IMR-90 (cell line): ENCODE results near the gene STX7.

Experiments used
- CEBPB ChIP-seq: IDR thresholded peaks from 2 replicates; pipeline ENCODE4 v1.6.1; 2012; ENCODE audit warnings: low read depth, low read length, improper control_type of control experiment
- CHD1 ChIP-seq: IDR thresholded peaks from 2 replicates; pipeline ENCODE4 v1.6.1; 2012; ENCODE audit warnings: low read depth, low read length, improper control_type of control experiment
- FOS ChIP-seq: fragments of 150-350 bp; IDR thresholded peaks from 2 replicates; pipeline ENCODE4 v1.6.1; 2016; ENCODE audit warnings: low read depth, low read length
- NFE2L2 ChIP-seq: fragments of 150-350 bp; IDR thresholded peaks from 2 replicates; pipeline ENCODE4 v1.6.1; 2016; ENCODE audit warnings: low read depth, mild to moderate bottlenecking, low read length
- POLR2A ChIP-seq: IDR thresholded peaks from 2 replicates; pipeline ENCODE4 v1.6.1; 2012; ENCODE audit warnings: mild to moderate bottlenecking, low read depth, low read length
- TF ChIP-seq, protein P1 (sequence below): fragments of 150-350 bp; IDR thresholded peaks from 2 replicates; pipeline ENCODE4 v1.6.1; 2016; ENCODE audit warnings: low read depth, mild to moderate bottlenecking, low read length, moderate library complexity, borderline replicate concordance
- TF ChIP-seq, protein P2 (sequence below): conservative IDR thresholded peaks from 2 replicates; pipeline ENCODE4 v1.5.1; 2012; ENCODE audit warnings: mild to moderate bottlenecking, low read depth, low read length, improper control_type of control experiment

DNA sequence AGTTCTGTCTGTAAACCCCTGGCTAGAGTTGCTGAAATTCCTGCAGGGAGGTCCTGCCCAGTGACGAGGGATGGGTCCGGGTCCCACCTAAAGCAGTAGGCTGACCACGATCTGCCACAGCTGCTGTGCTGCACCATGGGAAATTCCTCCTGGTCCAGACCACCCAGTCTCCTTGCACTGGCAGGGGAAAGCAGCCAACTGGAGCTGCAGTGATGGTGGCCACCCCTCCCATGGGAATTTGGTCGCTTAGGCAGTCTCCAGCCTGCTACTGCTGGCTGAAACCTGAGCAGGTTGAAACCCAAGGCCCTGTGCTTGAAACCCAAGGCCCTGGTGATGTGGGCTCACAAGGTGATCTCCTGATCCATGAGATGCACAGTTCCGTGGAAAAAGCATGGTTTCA, 87.7 kb downstream of the STX7 start:
- TF ChIP-seq FOS: no peak
- no peak for TF ChIP-seq POLR2A
- no peak for TF ChIP-seq CEBPB
- no peak for TF ChIP-seq NFE2L2
- TF ChIP-seq CHD1: no peak
- TF ChIP-seq, protein P1, sequence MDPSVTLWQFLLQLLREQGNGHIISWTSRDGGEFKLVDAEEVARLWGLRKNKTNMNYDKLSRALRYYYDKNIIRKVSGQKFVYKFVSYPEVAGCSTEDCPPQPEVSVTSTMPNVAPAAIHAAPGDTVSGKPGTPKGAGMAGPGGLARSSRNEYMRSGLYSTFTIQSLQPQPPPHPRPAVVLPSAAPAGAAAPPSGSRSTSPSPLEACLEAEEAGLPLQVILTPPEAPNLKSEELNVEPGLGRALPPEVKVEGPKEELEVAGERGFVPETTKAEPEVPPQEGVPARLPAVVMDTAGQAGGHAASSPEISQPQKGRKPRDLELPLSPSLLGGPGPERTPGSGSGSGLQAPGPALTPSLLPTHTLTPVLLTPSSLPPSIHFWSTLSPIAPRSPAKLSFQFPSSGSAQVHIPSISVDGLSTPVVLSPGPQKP: no peak
- TF ChIP-seq, protein P2, sequence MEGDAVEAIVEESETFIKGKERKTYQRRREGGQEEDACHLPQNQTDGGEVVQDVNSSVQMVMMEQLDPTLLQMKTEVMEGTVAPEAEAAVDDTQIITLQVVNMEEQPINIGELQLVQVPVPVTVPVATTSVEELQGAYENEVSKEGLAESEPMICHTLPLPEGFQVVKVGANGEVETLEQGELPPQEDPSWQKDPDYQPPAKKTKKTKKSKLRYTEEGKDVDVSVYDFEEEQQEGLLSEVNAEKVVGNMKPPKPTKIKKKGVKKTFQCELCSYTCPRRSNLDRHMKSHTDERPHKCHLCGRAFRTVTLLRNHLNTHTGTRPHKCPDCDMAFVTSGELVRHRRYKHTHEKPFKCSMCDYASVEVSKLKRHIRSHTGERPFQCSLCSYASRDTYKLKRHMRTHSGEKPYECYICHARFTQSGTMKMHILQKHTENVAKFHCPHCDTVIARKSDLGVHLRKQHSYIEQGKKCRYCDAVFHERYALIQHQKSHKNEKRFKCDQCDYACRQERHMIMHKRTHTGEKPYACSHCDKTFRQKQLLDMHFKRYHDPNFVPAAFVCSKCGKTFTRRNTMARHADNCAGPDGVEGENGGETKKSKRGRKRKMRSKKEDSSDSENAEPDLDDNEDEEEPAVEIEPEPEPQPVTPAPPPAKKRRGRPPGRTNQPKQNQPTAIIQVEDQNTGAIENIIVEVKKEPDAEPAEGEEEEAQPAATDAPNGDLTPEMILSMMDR: no peak
